Neural crest cell (in vitro differentiated cells): ENCODE results near the gene NUP62. TPM values are rescaled to one million over a fixed set of nuclear protein-coding genes. Genes with fewer than 3 reads are reported as not detected.
"Not testable (repeated sequence)": the region's sequence is repeated elsewhere in the genome, so short reads cannot be mapped to it uniquely, and the experiment has no call there.

Experiments used
- DNase-seq: peaks from one replicate; pipeline ENCODE4 v3.0.0; 2021; ENCODE audit warnings: low read depth, mixed read lengths, low spot score
- H3K27ac Mint-ChIP-seq: one replicate; pipeline ENCODE4 v1.8.0; 2021; ENCODE audit warnings: mild to moderate bottlenecking, mixed read lengths; ENCODE audit not compliant: unreplicated experiment
- H3K27me3 Mint-ChIP-seq: 2 replicates; pipeline ENCODE4 v1.8.0; 2021; ENCODE audit warnings: low read depth, mild to moderate bottlenecking, mixed read lengths
- H3K36me3 Mint-ChIP-seq: 2 replicates; pipeline ENCODE4 v1.8.0; 2021; ENCODE audit warnings: low read depth, mild to moderate bottlenecking, mixed read lengths
- H3K4me1 Mint-ChIP-seq: 2 replicates; pipeline ENCODE4 v1.8.0; 2021; ENCODE audit warnings: mixed read lengths
- H3K4me3 Mint-ChIP-seq: one replicate; pipeline ENCODE4 v1.8.0; 2021; ENCODE audit warnings: mild to moderate bottlenecking, mixed read lengths
- H3K9me3 Mint-ChIP-seq: 2 replicates; pipeline ENCODE4 v1.8.0; 2021; ENCODE audit warnings: mixed read lengths
- total RNA-seq: library from RNA; stranded (reverse); gene quantifications from 2 replicates; pipeline ENCODE4 v1.2.1, GENCODE V29; 2021
- TF ChIP-seq, protein P1 (sequence below): fragments of 200-600 bp; sonication (generic); conservative IDR thresholded peaks from 2 replicates; pipeline ENCODE4 v1.5.0; 2021; ENCODE audit warnings: antibody characterized with exemption, mild to moderate bottlenecking

NUP62 gene
- total RNA-seq, 1 donor from 2014 or later = 127 TPM

GRCh38 chr19:49949742-49950589 lies 20.7 kb upstream of the NUP62 start:
- no peak for DNase-seq
- Mint-ChIP-seq H3K4me3 (no peak overlapping the region), H3K27ac (no peak overlapping the region), H3K27me3 (no peaks in the 10 kb centered on the region), H3K4me1 (peaks cover 23% of the 10 kb centered on the region), H3K9me3 (no peaks in the 10 kb centered on the region), H3K36me3 (no peaks in the 10 kb centered on the region)
- TF ChIP-seq, protein P1, sequence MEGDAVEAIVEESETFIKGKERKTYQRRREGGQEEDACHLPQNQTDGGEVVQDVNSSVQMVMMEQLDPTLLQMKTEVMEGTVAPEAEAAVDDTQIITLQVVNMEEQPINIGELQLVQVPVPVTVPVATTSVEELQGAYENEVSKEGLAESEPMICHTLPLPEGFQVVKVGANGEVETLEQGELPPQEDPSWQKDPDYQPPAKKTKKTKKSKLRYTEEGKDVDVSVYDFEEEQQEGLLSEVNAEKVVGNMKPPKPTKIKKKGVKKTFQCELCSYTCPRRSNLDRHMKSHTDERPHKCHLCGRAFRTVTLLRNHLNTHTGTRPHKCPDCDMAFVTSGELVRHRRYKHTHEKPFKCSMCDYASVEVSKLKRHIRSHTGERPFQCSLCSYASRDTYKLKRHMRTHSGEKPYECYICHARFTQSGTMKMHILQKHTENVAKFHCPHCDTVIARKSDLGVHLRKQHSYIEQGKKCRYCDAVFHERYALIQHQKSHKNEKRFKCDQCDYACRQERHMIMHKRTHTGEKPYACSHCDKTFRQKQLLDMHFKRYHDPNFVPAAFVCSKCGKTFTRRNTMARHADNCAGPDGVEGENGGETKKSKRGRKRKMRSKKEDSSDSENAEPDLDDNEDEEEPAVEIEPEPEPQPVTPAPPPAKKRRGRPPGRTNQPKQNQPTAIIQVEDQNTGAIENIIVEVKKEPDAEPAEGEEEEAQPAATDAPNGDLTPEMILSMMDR = no peak

GRCh38 chr19:49946415-49946814 lies 17.1 kb upstream of the NUP62 start:
- H3K27me3 Mint-ChIP-seq = peaks cover 11% of the 10 kb centered on the region
- TF ChIP-seq, protein P1 = no peak
- H3K27ac Mint-ChIP-seq = no peak overlapping the region
- H3K4me3 Mint-ChIP-seq = no peak overlapping the region
- peaks cover 14% of the 10 kb centered on the region for H3K4me1 Mint-ChIP-seq
- DNase-seq = no peak
- H3K36me3 Mint-ChIP-seq = no peaks in the 10 kb centered on the region
- no peaks in the 10 kb centered on the region for H3K9me3 Mint-ChIP-seq

DNA sequence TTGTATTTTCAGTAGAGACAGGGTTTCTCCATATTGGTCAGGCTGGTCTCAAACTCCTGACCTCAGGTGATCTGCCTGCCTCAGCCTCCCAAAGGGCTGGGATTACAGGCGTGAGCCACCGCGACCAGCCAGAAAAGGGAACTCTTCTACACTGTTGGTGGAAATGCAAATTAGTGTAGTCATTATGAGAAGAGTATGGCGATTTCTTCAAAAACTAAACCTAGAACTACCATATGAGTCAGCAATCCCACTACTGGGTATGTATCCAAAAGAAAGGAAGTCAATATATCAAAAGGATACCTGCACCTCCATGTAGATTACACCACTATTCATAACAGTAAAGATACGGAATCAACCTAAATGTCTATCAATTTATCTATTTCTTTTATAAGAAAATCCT lies 15.3 kb upstream of the NUP62 start:
- H3K27ac Mint-ChIP-seq, H3K36me3 Mint-ChIP-seq, H3K4me3 Mint-ChIP-seq, H3K4me1 Mint-ChIP-seq, DNase-seq, H3K9me3 Mint-ChIP-seq: not testable (repeated sequence)
- peaks cover 11% of the 10 kb centered on the region for H3K27me3 Mint-ChIP-seq

GRCh38 chr19:49940482-49940791 lies 11.1 kb upstream of the NUP62 start:
- DNase-seq = no peak
- peak overlapping the region; percentile 50 for H3K27ac Mint-ChIP-seq
- H3K4me3 Mint-ChIP-seq = no peak overlapping the region
- no peaks in the 10 kb centered on the region for H3K9me3 Mint-ChIP-seq
- TF ChIP-seq, protein P1 = no peak
- H3K27me3 Mint-ChIP-seq = peaks cover 15% of the 10 kb centered on the region
- H3K36me3 Mint-ChIP-seq = no peaks in the 10 kb centered on the region
- peaks cover 10% of the 10 kb centered on the region for H3K4me1 Mint-ChIP-seq

GRCh38 chr19:49939721-49940481 lies 10.6 kb upstream of the NUP62 start:
- H3K4me3 Mint-ChIP-seq = no peak overlapping the region
- peaks cover 15% of the 10 kb centered on the region for H3K27me3 Mint-ChIP-seq
- TF ChIP-seq, protein P1 = no peak
- H3K27ac Mint-ChIP-seq = peak overlapping the region; percentile 50
- no peaks in the 10 kb centered on the region for H3K36me3 Mint-ChIP-seq
- H3K9me3 Mint-ChIP-seq = no peaks in the 10 kb centered on the region
- DNase-seq = no peak
- H3K4me1 Mint-ChIP-seq = peaks cover 10% of the 10 kb centered on the region

- DNase-seq = no peak
- H3K4me3 Mint-ChIP-seq = no peak overlapping the region
- TF ChIP-seq, protein P1 = no peak
- no peaks in the 10 kb centered on the region for H3K36me3 Mint-ChIP-seq
- peaks cover 15% of the 10 kb centered on the region for H3K27me3 Mint-ChIP-seq
- H3K4me1 Mint-ChIP-seq = peaks cover 10% of the 10 kb centered on the region
- H3K27ac Mint-ChIP-seq = no peak overlapping the region
- H3K9me3 Mint-ChIP-seq = no peaks in the 10 kb centered on the region
Observed at GRCh38 chr19:49938662-49939061, 9.4 kb upstream of the NUP62 start.
